ENCODE results near the gene SGK1. TPM values are rescaled to one million over a fixed set of nuclear protein-coding genes. Genes with fewer than 3 reads are reported as not detected.

SGK1 gene
- polyA plus RNA-seq, 2 of the 4 experiments (the other 2 are of a cell fraction), result 41.3 to 131 TPM

DNA sequence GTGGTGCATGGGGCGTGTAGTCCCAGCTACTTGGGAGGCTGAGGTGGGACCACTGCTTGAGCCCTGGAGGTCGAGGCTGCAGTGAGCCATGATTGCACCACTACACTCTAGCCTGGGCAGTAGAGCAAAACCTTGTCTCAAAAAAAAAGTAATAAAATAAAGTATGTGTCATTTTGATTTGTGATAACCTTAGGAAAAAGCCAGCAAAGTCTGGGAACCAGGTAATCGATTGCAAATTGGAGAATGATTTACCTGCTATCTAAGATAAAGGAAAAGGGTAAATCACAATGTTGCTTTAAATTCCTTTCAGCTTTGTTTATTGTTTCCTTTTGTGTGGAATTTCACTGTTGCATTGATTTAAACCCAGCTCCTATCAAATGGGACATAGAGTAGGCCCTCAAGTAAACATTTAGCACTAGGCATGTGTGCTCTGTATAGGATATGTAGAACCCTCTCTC, 59.0 kb downstream of the SGK1 start:
- DNase-seq (ENCODE audit: low read depth in 1 of 2, low spot score in 1 of 2) (no peak), ATAC-seq (no peak), FAIRE-seq (no peak)
- ChIA-PET CTCF (interaction anchor here (1.4 kb wide), 1 partner anchor 11 kb away, joined by 3 read pairs; no protein-coding TSS in a partner anchor), POLR2A (no interaction called here)
- 77% methylated on average over 3 of the region's 3 CpGs for WGBS (ENCODE audit: missing lambda C conversion rate)
- TF ChIP-seq BHLHE40 (IDR thresholded peaks at IDR 0.05; ENCODE audit: low read depth, low read length) (no peak), CBX2 (IDR thresholded peaks at IDR 0.05; ENCODE audit: borderline replicate concordance, low read depth) (no peak), TP53 (CRISPR knock-in tag; IDR thresholded peaks at IDR 0.05) (no peak), JUNB (IDR thresholded peaks at IDR 0.05) (no peak), MAFK (IDR thresholded peaks at IDR 0.05; ENCODE audit: partially characterized antibody) (no peak), MYC (IDR thresholded peaks at IDR 0.05; ENCODE audit: borderline replicate concordance, low read length) (no peak), CHD4 (IDR thresholded peaks at IDR 0.05; ENCODE audit: borderline replicate concordance) (no peak), EP300 (IDR thresholded peaks at IDR 0.05) (no peak), MAZ (IDR thresholded peaks at IDR 0.05; ENCODE audit: borderline replicate concordance, low read depth, low read length) (no peak), POLR2AphosphoS2 (conservative IDR thresholded peaks at IDR 0.05; ENCODE audit: low read length) (no peak), HOXB13 (CRISPR knock-in tag; IDR thresholded peaks at IDR 0.05; ENCODE audit: low read depth) (no peak), SMC3 (IDR thresholded peaks at IDR 0.05) (no peak), NR3C1 (IDR thresholded peaks at IDR 0.05) (no peak)
- TF ChIP-seq, protein P1, sequence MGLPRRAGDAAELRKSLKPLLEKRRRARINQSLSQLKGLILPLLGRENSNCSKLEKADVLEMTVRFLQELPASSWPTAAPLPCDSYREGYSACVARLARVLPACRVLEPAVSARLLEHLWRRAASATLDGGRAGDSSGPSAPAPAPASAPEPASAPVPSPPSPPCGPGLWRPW (IDR thresholded peaks at IDR 0.05), result no peak
- TF ChIP-seq, protein P2, sequence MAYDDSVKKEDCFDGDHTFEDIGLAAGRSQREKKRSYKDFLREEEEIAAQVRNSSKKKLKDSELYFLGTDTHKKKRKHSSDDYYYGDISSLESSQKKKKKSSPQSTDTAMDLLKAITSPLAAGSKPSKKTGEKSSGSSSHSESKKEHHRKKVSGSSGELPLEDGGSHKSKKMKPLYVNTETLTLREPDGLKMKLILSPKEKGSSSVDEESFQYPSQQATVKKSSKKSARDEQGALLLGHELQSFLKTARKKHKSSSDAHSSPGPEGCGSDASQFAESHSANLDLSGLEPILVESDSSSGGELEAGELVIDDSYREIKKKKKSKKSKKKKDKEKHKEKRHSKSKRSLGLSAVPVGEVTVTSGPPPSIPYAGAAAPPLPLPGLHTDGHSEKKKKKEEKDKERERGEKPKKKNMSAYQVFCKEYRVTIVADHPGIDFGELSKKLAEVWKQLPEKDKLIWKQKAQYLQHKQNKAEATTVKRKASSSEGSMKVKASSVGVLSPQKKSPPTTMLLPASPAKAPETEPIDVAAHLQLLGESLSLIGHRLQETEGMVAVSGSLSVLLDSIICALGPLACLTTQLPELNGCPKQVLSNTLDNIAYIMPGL (CRISPR knock-in tag; IDR thresholded peaks at IDR 0.05; ENCODE audit: borderline replicate concordance), result no peak
- TF ChIP-seq, protein P3, sequence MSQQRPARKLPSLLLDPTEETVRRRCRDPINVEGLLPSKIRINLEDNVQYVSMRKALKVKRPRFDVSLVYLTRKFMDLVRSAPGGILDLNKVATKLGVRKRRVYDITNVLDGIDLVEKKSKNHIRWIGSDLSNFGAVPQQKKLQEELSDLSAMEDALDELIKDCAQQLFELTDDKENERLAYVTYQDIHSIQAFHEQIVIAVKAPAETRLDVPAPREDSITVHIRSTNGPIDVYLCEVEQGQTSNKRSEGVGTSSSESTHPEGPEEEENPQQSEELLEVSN (IDR thresholded peaks at IDR 0.05; ENCODE audit: borderline replicate concordance, low read depth), result no peak
- TF ChIP-seq, protein P4, sequence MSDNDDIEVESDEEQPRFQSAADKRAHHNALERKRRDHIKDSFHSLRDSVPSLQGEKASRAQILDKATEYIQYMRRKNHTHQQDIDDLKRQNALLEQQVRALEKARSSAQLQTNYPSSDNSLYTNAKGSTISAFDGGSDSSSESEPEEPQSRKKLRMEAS (IDR thresholded peaks at IDR 0.05), result no peak
- no peaks in the 10 kb centered on the region for H3K9me3 ChIP-seq
- H3K27ac ChIP-seq, result no peak overlapping the region
- H3K4me3 ChIP-seq, result no peak overlapping the region
- no peaks in the 10 kb centered on the region for H3K4me1 ChIP-seq
- no peak overlapping the region for H3K4me2 ChIP-seq

DNA sequence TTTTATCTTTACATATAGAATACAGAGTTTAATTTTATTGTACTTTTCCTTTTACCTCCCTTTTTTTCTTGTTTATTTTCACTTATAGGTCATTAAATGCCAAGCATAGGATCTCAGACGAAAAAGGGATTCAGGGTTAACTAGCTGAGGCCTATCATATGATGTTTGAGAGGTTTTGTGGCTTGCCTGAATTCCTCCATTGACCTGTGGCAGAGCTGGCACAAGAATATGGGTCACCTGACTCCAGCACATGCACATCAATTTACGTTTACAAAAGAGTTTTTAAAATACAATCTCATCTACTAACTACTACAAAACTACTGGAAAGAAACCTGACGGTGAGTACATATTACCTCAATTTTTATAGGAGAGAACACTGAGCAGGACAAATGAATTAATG, 60.4 kb downstream of the SGK1 start:
- CTCF ChIA-PET, result no interaction called here
- Histone ChIP-seq H3K4me2 (no peak overlapping the region), H3K27ac (no peak overlapping the region), H3K4me1 (no peaks in the 10 kb centered on the region), H3K9me3 (no peaks in the 10 kb centered on the region), H3K4me3 (no peak overlapping the region)
- 81% methylated on average over 3 of the region's 3 CpGs for WGBS (ENCODE audit: missing lambda C conversion rate)
- DNase-seq (ENCODE audit: low read depth in 1 of 2, low spot score in 1 of 2) (no peak), FAIRE-seq (no peak), ATAC-seq (no peak)
- TF ChIP-seq, protein P5, sequence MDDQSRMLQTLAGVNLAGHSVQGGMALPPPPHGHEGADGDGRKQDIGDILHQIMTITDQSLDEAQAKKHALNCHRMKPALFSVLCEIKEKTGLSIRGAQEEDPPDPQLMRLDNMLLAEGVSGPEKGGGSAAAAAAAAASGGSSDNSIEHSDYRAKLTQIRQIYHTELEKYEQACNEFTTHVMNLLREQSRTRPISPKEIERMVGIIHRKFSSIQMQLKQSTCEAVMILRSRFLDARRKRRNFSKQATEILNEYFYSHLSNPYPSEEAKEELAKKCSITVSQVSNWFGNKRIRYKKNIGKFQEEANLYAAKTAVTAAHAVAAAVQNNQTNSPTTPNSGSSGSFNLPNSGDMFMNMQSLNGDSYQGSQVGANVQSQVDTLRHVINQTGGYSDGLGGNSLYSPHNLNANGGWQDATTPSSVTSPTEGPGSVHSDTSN (IDR thresholded peaks at IDR 0.05), result no peak
- TF ChIP-seq HOXA7 (CRISPR knock-in tag; IDR thresholded peaks at IDR 0.05) (no peak), MAFK (IDR thresholded peaks at IDR 0.05; ENCODE audit: partially characterized antibody) (no peak), TFCP2L1 (CRISPR knock-in tag; IDR thresholded peaks at IDR 0.05) (no peak), MYC (IDR thresholded peaks at IDR 0.05; ENCODE audit: borderline replicate concordance, low read length) (no peak), FOSL2 (IDR thresholded peaks at IDR 0.05) (no peak), FOSL2 (CRISPR knock-in tag; IDR thresholded peaks at IDR 0.05) (no peak), CBX8 (IDR thresholded peaks at IDR 0.05) (no peak), RNF2 (IDR thresholded peaks at IDR 0.05; ENCODE audit: borderline replicate concordance, low read depth) (no peak), RARB (CRISPR knock-in tag; IDR thresholded peaks at IDR 0.05) (no peak), JUN (IDR thresholded peaks at IDR 0.05) (no peak), HOXB5 (CRISPR knock-in tag; IDR thresholded peaks at IDR 0.05) (no peak), CBX2 (IDR thresholded peaks at IDR 0.05; ENCODE audit: borderline replicate concordance, low read depth) (no peak), ESRRA (IDR thresholded peaks at IDR 0.05; ENCODE audit: borderline replicate concordance, low read length) (no peak), PHF8 (IDR thresholded peaks at IDR 0.05; ENCODE audit: borderline replicate concordance, low read depth) (no peak), FOXS1 (CRISPR knock-in tag; IDR thresholded peaks at IDR 0.05) (no peak), ZFP36 (IDR thresholded peaks at IDR 0.05; ENCODE audit: borderline replicate concordance, partially characterized antibody) (no peak), BHLHE40 (IDR thresholded peaks at IDR 0.05; ENCODE audit: low read depth, low read length) (no peak)
- TF ChIP-seq, protein P2 (CRISPR knock-in tag; IDR thresholded peaks at IDR 0.05; ENCODE audit: borderline replicate concordance), result no peak
- TF ChIP-seq, protein P6, sequence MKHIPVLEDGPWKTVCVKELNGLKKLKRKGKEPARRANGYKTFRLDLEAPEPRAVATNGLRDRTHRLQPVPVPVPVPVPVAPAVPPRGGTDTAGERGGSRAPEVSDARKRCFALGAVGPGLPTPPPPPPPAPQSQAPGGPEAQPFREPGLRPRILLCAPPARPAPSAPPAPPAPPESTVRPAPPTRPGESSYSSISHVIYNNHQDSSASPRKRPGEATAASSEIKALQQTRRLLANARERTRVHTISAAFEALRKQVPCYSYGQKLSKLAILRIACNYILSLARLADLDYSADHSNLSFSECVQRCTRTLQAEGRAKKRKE (CRISPR knock-in tag; IDR thresholded peaks at IDR 0.05; ENCODE audit: low read depth), result no peak
- TF ChIP-seq, protein P4 (IDR thresholded peaks at IDR 0.05), result no peak
- POLR2A ChIA-PET, result no interaction called here
